HG03558 (cell line): ENCODE measurements around the gene RNF208.

Experiments used
- ATAC-seq: cut with Tn5 transposase; IDR thresholded peaks from one replicate; pipeline ENCODE4 v1.9.1; 2021; ENCODE audit warnings: moderate number of reproducible peaks; ENCODE audit not compliant: unreplicated experiment; ENCODE audit errors: extremely low read depth

Gene RNF208

GRCh38 chr9:137178939-137179630 is 43.0 kb downstream of the RNF208 start:
- ATAC-seq: no peak

GRCh38 chr9:137178201-137178938 is 43.7 kb downstream of the RNF208 start:
- ATAC-seq: no peak

DNA sequence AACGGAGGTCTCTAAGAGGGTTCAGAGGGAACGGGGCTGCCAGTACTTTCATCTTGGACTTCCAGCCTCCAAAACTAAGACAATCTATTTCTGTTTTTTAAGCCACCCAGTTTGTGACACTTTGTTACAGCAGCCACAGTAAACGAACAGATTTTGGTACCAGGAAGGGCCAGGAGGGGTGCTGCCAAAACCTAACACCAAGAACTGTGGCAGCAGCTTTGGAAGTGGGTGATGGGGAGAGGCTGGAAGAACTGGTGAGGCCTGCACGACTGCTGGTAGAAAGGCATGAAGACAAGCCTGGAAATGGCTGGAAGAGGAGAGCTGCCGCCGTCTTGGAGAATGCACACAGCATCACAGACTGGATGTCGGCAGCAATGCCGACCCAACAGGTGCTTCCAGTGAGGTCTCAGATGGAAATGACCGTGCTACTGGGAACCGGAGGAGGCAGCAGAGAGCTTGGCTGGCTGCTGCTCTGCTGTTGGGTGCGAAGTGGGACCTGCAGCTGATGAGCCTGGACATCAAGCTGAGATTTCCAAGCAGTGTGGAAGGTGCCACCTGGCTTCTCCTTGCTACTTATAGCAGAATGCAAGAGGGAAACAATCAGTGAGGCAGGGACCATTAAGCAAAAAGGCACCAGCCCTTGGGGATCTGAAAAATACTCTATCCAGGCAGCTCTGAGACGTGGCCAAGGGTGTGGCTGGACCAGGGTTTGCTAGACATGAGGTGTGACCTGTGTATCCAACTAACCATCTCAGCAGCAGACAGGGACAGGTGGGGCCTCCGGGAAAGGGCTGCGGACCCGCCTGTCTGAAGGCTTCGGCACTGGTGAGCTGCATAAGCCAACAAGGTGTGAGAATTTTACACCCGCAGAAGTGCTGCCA is 45.5 kb downstream of the RNF208 start:
- no peak for ATAC-seq

DNA sequence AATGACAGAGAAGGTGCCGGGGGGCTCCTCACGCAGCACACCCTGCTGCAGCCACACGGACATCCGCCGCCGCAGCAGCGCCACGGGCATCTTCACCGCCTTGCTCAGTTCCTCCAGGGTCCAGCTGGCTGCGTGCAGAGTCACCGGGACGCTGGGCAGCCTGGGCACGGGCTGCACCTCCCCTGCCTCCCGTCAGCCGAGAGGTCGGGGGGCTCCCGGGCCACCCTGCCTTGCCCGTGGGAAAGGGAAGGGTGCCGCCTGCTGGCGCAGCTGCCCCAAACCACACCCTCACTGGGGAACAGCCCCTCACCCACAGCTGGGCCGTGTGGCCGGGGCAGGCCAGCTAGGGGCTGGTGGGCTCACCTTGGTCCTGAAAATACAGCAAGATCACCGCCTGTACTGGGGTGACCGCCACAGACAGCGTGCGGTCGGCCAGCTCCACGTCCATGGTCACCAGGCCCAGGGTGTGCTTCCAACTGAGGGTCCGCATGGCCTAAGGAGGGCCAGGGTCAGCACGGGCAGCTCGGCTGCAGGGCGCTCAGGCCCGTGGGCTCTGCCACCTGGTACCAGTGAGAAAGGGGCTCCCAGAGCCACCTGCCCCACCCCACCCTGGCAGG is 46.6 kb downstream of the RNF208 start:
- no peak for ATAC-seq

- no peak for ATAC-seq
Measured at GRCh38 chr9:137174722-137175293, 47.2 kb downstream of the RNF208 start.

- no peak for ATAC-seq
Measured at GRCh38 chr9:137173796-137174664, 48.0 kb downstream of the RNF208 start.

DNA sequence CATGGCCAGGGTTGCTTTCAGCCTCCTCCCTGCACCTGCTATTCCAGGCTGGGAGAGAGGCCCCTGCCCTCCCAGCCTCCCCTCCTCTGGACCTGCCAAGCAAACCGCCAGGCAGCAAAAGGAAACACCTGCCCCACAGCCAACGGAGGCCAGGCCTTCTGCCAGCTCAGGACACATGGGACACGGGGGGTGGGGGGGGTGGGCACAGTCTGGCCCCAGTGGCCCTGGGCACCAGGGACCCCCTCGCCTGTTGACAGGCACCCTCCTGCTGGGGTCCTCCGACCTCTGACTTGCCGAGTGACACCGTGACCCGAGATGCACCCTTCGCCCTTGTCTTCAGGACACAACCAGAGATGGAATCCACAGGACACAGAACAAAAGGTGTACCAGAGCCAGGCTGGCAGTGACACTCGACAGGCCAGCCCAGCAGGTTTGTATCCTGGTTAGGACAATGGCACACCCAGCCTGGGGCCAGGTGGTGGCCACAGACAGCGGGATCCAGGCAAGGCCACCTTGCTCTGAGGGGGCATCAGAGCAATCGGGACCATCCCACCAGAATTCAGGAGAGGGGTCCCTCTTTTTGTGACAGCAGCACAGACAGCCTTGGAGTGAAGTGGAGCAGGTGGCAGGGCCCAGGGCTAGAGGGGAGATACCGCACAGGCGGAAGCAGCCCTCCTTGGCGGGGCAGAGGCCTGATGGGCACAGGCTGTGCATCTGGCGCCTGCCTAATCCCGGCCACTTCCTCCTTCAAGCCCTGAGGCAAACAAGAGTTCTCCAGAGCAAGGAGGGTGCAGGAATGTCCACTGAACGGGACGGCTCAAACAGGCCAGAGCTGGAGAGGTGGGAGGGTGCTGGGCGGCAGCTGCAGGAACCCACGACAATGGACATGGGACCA is 48.9 kb downstream of the RNF208 start:
- no peak for ATAC-seq

GRCh38 chr9:137171149-137171900 is 50.7 kb downstream of the RNF208 start:
- no peak for ATAC-seq

GRCh38 chr9:137170486-137171148 is 51.4 kb downstream of the RNF208 start:
- ATAC-seq: no peak
